DOHH2 (cell line): ENCODE results near the gene ARPC3.

Experiments used
- H3F3A ChIP-seq: fragments of 200-600 bp; sonication (generic), shearing (Covaris generic); 2 replicates; pipeline ENCODE4 v1.6.0; 2016; ENCODE audit warnings: antibody characterized with exemption, mild to moderate bottlenecking; ENCODE audit not compliant: control insufficient read depth, insufficient read depth
- H3K27ac ChIP-seq: fragments of 200-600 bp; sonication (generic); 2 replicates; pipeline ENCODE4 v1.5.1; 2014; ENCODE audit warnings: low read depth, mild to moderate bottlenecking, low read length, moderate library complexity
- H3K27me3 ChIP-seq: fragments of 200-600 bp; sonication (generic); 2 replicates; pipeline ENCODE4 v1.6.1; 2014; ENCODE audit warnings: mild to moderate bottlenecking, low read length, mixed read lengths; ENCODE audit not compliant: control insufficient read depth
- H3K36me3 ChIP-seq: fragments of 200-600 bp; sonication (generic); 2 replicates; pipeline ENCODE4 v1.6.1; 2014; ENCODE audit warnings: mild to moderate bottlenecking, low read length, moderate library complexity, mixed read lengths; ENCODE audit not compliant: control insufficient read depth
- H3K4me1 ChIP-seq: fragments of 200-600 bp; sonication (generic); 2 replicates; pipeline ENCODE4 v1.6.1; 2014; ENCODE audit warnings: mild to moderate bottlenecking, low read length, mixed read lengths; ENCODE audit not compliant: control insufficient read depth
- H3K4me2 ChIP-seq: fragments of 200-600 bp; sonication (generic); 2 replicates; pipeline ENCODE4 v1.6.0; 2014; ENCODE audit warnings: mild to moderate bottlenecking, low read length, moderate library complexity
- H3K4me3 ChIP-seq: fragments of 200-600 bp; sonication (generic); 2 replicates; pipeline ENCODE4 v1.5.1; 2014; ENCODE audit warnings: mild to moderate bottlenecking, low read length, mixed read lengths
- H3K79me2 ChIP-seq: fragments of 200-600 bp; sonication (generic); 2 replicates; pipeline ENCODE4 v1.6.1; 2014; ENCODE audit warnings: mild to moderate bottlenecking, low read length, mixed read lengths; ENCODE audit not compliant: control insufficient read depth
- H3K9me2 ChIP-seq: fragments of 200-600 bp; sonication (generic); replicated peaks from 2 replicates; pipeline ENCODE4 v1.6.1; 2014; ENCODE audit warnings: mild to moderate bottlenecking, low read length, mixed read lengths; ENCODE audit not compliant: control insufficient read depth
- H3K9me3 ChIP-seq: fragments of 200-600 bp; sonication (generic); 2 replicates; pipeline ENCODE4 v1.6.1; 2014; ENCODE audit warnings: antibody characterized with exemption, low read length, mixed read lengths; ENCODE audit not compliant: control insufficient read depth, insufficient read depth
- H4K20me1 ChIP-seq: fragments of 200-600 bp; sonication (generic); 2 replicates; pipeline ENCODE4 v1.6.0; 2014; ENCODE audit warnings: low read depth, mild to moderate bottlenecking, antibody characterized with exemption, low read length, moderate library complexity; ENCODE audit not compliant: control insufficient read depth, insufficient read depth
- CTCF ChIP-seq: fragments of 200-600 bp; sonication (generic); IDR thresholded peaks from one replicate; pipeline ENCODE4 v1.5.1; 2014; ENCODE audit warnings: antibody characterized with exemption, mild to moderate bottlenecking, low read depth, low read length; ENCODE audit not compliant: poor library complexity, severe bottlenecking
- EZH2phosphoT487 ChIP-seq: fragments of 200-600 bp; sonication (generic); IDR thresholded peaks from 2 replicates; pipeline ENCODE4 v1.6.1; 2017; ENCODE audit warnings: borderline replicate concordance, mild to moderate bottlenecking, antibody characterized with exemption, low read length, moderate library complexity, mixed read lengths

Gene ARPC3

GRCh38 chr12:110451263-110451662, 1.1 kb upstream of the ARPC3 start:
- H3K4me1 ChIP-seq, result peaks cover 44% of the 10 kb centered on the region
- no peak overlapping the region for H3K4me2 ChIP-seq
- H3K4me3 ChIP-seq, result no peak overlapping the region
- H3F3A ChIP-seq, result peaks cover 27% of the 10 kb centered on the region
- H3K9me3 ChIP-seq, result no peaks in the 10 kb centered on the region
- no peaks in the 10 kb centered on the region for H3K9me2 ChIP-seq
- H3K36me3 ChIP-seq, result peaks cover 85% of the 10 kb centered on the region
- peaks cover 24% of the 10 kb centered on the region for H4K20me1 ChIP-seq
- H3K27ac ChIP-seq, result no peak overlapping the region
- no peak for TF ChIP-seq CTCF
- no peak for TF ChIP-seq EZH2phosphoT487
- peaks cover 39% of the 10 kb centered on the region for H3K79me2 ChIP-seq
- H3K27me3 ChIP-seq, result no peaks in the 10 kb centered on the region

GRCh38 chr12:110444455-110444854, 5.7 kb downstream of the ARPC3 start:
- Histone ChIP-seq H3K4me2 (no peak overlapping the region), H3F3A (0 out of 2 replicates have a peak, but pooled peaks cover 2% of the 10 kb centered on the region), H3K9me2 (no peaks in the 10 kb centered on the region), H3K4me3 (no peak overlapping the region), H3K4me1 (peaks cover 26% of the 10 kb centered on the region), H3K27me3 (no peaks in the 10 kb centered on the region), H3K27ac (no peak overlapping the region), H3K79me2 (peaks cover 74% of the 10 kb centered on the region), H3K9me3 (no peaks in the 10 kb centered on the region), H4K20me1 (peaks cover 23% of the 10 kb centered on the region), H3K36me3 (peaks cover 82% of the 10 kb centered on the region)
- TF ChIP-seq EZH2phosphoT487 (no peak), CTCF (no peak)

- peaks cover 4% of the 10 kb centered on the region for H3K4me1 ChIP-seq
- peaks cover 52% of the 10 kb centered on the region for H3K36me3 ChIP-seq
- H3K79me2 ChIP-seq, result 0 out of 2 replicates have a peak, but pooled peaks cover 8% of the 10 kb centered on the region
- no peaks in the 10 kb centered on the region for H3K9me3 ChIP-seq
- peaks cover 31% of the 10 kb centered on the region for H3F3A ChIP-seq
- H3K4me3 ChIP-seq, result no peak overlapping the region
- no peak overlapping the region for H3K27ac ChIP-seq
- H4K20me1 ChIP-seq, result no peaks in the 10 kb centered on the region
- TF ChIP-seq CTCF (no peak), EZH2phosphoT487 (no peak)
- H3K9me2 ChIP-seq, result no peaks in the 10 kb centered on the region
- no peaks in the 10 kb centered on the region for H3K27me3 ChIP-seq
- no peak overlapping the region for H3K4me2 ChIP-seq
Observed at GRCh38 chr12:110436231-110436630, 13.9 kb downstream of the ARPC3 start.
